HG02938 (cell line): ENCODE results near the gene NUDT6.
"Not testable (repeated sequence)": the region's sequence is repeated elsewhere in the genome, so short reads cannot be mapped to it uniquely, and the experiment has no call there.

Experiments used
- ATAC-seq: cut with Tn5 transposase; IDR thresholded peaks from one replicate; pipeline ENCODE4 v1.9.1; 2021; ENCODE audit warnings: mild to moderate bottlenecking, moderate library complexity; ENCODE audit not compliant: unreplicated experiment

Gene NUDT6

GRCh38 chr4:122879001-122879400 is 43.4 kb downstream of the NUDT6 start:
- no peak for ATAC-seq

- no peak for ATAC-seq
These were observed 45.9 kb downstream of the NUDT6 start for GRCh38 chr4:122876456-122876855.

GRCh38 chr4:122875949-122876348 is 46.4 kb downstream of the NUDT6 start:
- ATAC-seq, result no peak

- ATAC-seq, result no peak
These were observed 48.4 kb downstream of the NUDT6 start for GRCh38 chr4:122873821-122874593.

GRCh38 chr4:122873146-122873545 is 49.3 kb downstream of the NUDT6 start:
- no peak for ATAC-seq

GRCh38 chr4:122868235-122868634 is 54.2 kb downstream of the NUDT6 start:
- not testable (repeated sequence) for ATAC-seq

GRCh38 chr4:122865425-122865824 is 57.0 kb downstream of the NUDT6 start:
- ATAC-seq, result no peak

DNA sequence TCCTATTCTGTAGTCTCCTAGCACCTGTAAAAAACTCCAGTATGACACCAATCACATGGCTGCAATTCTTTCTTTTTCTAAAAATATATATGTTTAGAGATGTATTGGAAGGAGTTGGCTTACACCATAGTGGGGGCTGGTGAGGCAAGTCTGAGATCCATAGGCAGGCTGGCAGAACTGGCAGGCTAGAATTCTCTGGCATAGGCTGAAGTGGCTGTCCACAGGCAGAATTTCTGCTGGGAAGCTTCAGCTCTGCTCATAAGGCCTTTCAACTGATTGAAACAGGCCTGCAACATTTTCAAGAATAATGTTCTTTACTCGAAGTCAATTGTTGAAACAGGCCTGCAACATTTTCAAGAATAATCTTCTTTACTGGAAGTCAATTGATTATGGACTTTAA is 58.8 kb downstream of the NUDT6 start:
- no peak for ATAC-seq

DNA sequence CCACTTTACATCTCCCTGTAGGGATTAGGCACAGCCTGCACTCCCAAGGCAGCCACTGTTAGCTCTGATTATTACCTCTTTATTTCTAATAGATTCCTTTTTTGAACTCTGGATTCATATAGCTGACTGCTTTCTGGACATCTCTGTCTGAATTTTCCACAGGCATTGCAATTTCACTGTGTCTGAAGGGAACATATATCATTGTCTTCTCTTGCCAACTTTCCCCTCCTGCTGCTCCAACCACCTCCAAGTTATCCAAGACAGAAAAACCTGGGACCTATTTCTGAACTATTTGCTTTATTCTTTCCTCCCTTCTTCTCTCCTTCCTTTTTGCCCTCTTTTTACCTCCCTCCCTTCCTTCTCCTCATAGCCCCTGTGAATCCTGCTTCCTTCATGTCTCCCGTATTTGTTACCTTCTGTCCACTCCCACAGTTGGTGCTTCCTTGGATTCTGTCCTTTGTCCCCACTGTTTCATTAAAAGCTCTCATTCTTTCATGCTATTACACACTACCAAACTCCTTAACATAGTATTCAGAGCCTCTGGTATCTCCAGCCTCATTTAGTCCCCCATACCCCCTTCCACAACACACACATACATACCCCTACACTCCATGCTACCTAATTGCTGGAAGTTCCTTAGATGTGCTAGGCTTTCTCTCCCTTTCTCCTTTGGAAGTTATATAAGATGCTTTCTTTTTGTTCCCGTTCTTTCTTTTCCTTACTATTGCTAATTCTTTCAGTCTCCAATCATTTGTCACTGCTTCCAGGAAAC is 61.0 kb downstream of the NUDT6 start:
- no peak for ATAC-seq

GRCh38 chr4:122858705-122859104 is 63.7 kb downstream of the NUDT6 start:
- no peak for ATAC-seq

- ATAC-seq, result no peak
These were observed 65.2 kb downstream of the NUDT6 start for GRCh38 chr4:122857160-122857559.

- ATAC-seq, result no peak
These were observed 67.0 kb downstream of the NUDT6 start for GRCh38 chr4:122855353-122855890.

DNA sequence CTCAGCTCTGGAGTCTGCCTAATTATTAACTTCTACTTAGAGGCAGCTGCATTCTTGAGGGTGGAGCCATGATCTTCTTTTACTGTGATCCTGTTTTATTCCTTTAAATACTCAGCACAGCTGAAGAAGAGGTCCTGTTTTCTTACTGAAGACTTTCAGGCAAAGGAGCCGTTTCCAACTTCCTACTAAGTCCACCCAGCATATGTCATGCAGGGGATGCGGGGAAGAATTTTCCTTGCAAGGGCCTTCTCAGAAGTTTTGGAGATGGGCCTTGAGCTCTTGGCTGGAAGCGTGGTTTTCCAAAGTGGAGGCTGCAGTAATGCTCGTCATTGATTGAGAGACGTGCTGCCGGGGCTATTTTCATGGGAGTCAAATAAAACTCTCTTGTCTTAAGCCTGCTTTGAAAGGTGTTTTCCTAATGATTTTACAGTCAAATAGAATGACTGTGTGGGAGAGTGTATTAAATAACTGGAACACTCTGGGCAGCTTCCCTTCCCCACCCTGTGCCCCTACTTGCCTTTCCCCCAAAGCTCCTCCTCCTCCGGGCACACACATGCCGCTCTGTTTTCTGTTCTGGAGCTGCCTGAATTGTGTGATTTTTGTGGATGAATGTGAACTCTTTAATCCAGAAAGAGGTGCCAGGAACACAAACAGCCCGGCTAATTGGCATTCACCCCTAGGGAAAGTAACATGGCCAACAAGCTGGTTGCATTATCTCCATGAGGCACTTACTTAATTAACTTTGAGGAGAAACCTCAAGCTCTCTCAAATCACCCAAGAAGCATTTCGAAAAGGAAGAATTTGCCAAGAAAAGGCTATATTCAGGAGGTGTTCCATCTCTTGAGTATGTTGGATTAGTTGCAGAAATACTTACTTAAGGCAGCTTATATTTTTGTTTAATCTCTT is 67.7 kb downstream of the NUDT6 start:
- no peak for ATAC-seq

- ATAC-seq, result no peak
These were observed 70.8 kb downstream of the NUDT6 start for GRCh38 chr4:122851568-122851967.

- not testable (repeated sequence) for ATAC-seq
These were observed 72.6 kb downstream of the NUDT6 start for GRCh38 chr4:122849789-122850188.

GRCh38 chr4:122847931-122848330 is 74.5 kb downstream of the NUDT6 start:
- ATAC-seq, result no peak

- no peak for ATAC-seq
These were observed 76.6 kb downstream of the NUDT6 start for GRCh38 chr4:122845760-122846159.

GRCh38 chr4:122845066-122845465 is 77.3 kb downstream of the NUDT6 start:
- no peak for ATAC-seq

- not testable (repeated sequence) for ATAC-seq
These were observed 78.0 kb downstream of the NUDT6 start for GRCh38 chr4:122844391-122844790.

DNA sequence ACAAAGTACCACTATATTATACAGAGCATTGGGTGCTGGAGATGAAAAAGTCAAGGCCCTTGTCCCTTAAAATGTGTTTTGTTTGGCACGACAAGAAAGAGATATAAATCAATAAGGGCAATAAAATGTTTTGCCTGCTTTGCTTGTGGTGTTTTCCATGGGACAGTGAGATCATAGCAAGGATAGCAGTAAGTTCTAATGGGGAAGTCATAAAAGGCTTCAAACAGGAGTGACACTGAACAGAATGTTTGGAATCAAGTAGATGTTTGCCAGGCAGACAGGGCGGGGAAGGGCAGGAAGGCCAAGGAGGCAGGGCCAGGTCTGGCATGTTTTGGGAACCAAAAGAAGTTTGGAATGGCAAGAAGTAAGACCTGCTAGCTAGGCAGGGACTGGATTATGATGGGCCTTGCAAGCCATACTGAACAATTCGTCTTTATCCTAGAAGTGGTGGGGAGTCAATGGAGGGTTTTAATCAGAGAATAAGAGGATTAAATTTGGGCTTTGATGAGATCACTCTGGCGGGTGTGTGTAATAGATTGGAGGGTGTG is 79.3 kb downstream of the NUDT6 start:
- no peak for ATAC-seq
